GM12878 (cell line): ENCODE measurements around the gene TMEM88. TPM values are rescaled to one million over a fixed set of nuclear protein-coding genes. Genes with fewer than 3 reads are reported as not detected.

ENCODE experiments used
- ATAC-seq: fragments of 200-7000 bp; cut with Tn5 transposase; 3 replicates; pipeline ENCODE4 v1.9.1; 2020; ENCODE audit warnings: mild to moderate bottlenecking, moderate library complexity
- BruUV-seq: library from RNA; stranded (reverse); fragments of 400-500 nt; replicated peaks from 2 replicates; lab custom pipeline; 2021; lab: Mats Ljungman, UMichigan
- CTCF ChIA-PET: fragments of 300-600 bp; sonication (Branson Sonifier 250); formaldehyde crosslinking; extraction: SDS; loops from one replicate; lab custom pipeline; 2021; ENCODE audit warnings: inconsistent platforms; lab: Yijun Ruan, JAX
- POLR2A ChIA-PET: fragments of 350-600 bp; formaldehyde crosslinking; extraction: SDS; loops from one replicate; lab custom pipeline; 2021; ENCODE audit warnings: inconsistent platforms; lab: Charles Lee
- RAD21 ChIA-PET: fragments of 300-600 bp; sonication (Branson Sonifier 250); formaldehyde crosslinking; loops from one replicate; lab custom pipeline; 2023; ENCODE audit warnings: antibody characterized with exemption; ENCODE audit not compliant: unreplicated experiment; lab: Charles Lee
- SMC1A ChIA-PET: fragments of 300-600 bp; sonication (Branson Sonifier 250); formaldehyde crosslinking; loops from one replicate; lab custom pipeline; 2023; ENCODE audit not compliant: unreplicated experiment, uncharacterized antibody; lab: Charles Lee
- DNase-seq: peaks from one replicate; pipeline ENCODE4 v3.0.0-alpha.2; 2011; ENCODE audit warnings: low read depth, low spot score
- FAIRE-seq: peaks from 3 replicates; lab custom pipeline; 2011; peaks lifted over from hg19 to GRCh38; lab: Jason Lieb, UNC
- H2AFZ ChIP-seq: 2 replicates; pipeline ENCODE4 v1.6.0; 2011; ENCODE audit warnings: low read depth, low read length, control low read depth; ENCODE audit not compliant: control insufficient read depth
- H3K27ac ChIP-seq: 2 replicates; pipeline ENCODE4 v1.5.1; 2011; ENCODE audit warnings: control low read depth; ENCODE audit not compliant: control insufficient read depth, insufficient read depth
- H3K27me3 ChIP-seq, 2 experiments: replicated peaks in 1 of 2; 2 replicates each; pipeline versions ENCODE4 v1.6.0 to v1.6.1; 2011; ENCODE audit warnings: low read length in 1 of 2; ENCODE audit not compliant: control insufficient read depth in 2 of 2, insufficient read depth in 2 of 2
- H3K36me3 ChIP-seq, 2 experiments: 2 replicates each; pipeline ENCODE4 v1.5.1; 2011; ENCODE audit warnings: low read length in 1 of 2; ENCODE audit not compliant: control insufficient read depth in 2 of 2, insufficient read depth in 2 of 2
- H3K4me1 ChIP-seq: 2 replicates; pipeline ENCODE4 v1.6.1; 2011; ENCODE audit warnings: mild to moderate bottlenecking, low read length, moderate library complexity, mixed read lengths; ENCODE audit not compliant: control insufficient read depth, insufficient read depth
- H3K4me2 ChIP-seq: 2 replicates; pipeline ENCODE4 v1.6.0; 2011; ENCODE audit warnings: control low read depth; ENCODE audit not compliant: control insufficient read depth, insufficient read depth
- H3K4me3 ChIP-seq: fragments of 200-600 bp; sonication (generic); 2 replicates; pipeline ENCODE4 v1.5.1; 2016
- H3K79me2 ChIP-seq: 2 replicates; pipeline ENCODE4 v1.6.0; 2011; ENCODE audit warnings: low read length; ENCODE audit not compliant: control insufficient read depth, insufficient read depth
- H3K9ac ChIP-seq: 2 replicates; pipeline ENCODE4 v1.8.0; 2011; ENCODE audit warnings: low read length, control low read depth, mixed read lengths; ENCODE audit not compliant: control insufficient read depth, insufficient read depth
- H3K9me3 ChIP-seq: replicated peaks from 3 replicates; pipeline ENCODE4 v1.5.1; 2011; ENCODE audit warnings: mild to moderate bottlenecking, low read length; ENCODE audit not compliant: control insufficient read depth, insufficient read depth
- H4K20me1 ChIP-seq: 2 replicates; pipeline ENCODE4 v1.6.0; 2011; ENCODE audit not compliant: control insufficient read depth, insufficient read depth
- BCL3 ChIP-seq: IDR thresholded peaks from 2 replicates; pipeline ENCODE4 v1.6.1; 2011; ENCODE audit warnings: borderline replicate concordance, low read depth, mild to moderate bottlenecking, moderate library complexity, low read length; ENCODE audit not compliant: insufficient read depth, poor library complexity, severe bottlenecking
- EED ChIP-seq: sonication (generic); IDR thresholded peaks from 2 replicates; pipeline ENCODE4 v1.6.1; 2016; ENCODE audit warnings: antibody characterized with exemption, low read depth
- ESRRA ChIP-seq: IDR thresholded peaks from 2 replicates; pipeline ENCODE4 v1.6.1; 2012; ENCODE audit warnings: mild to moderate bottlenecking, low read length, improper control_type of control experiment
- FOXK2 ChIP-seq: fragments of 450-650 bp; IDR thresholded peaks from 2 replicates; pipeline ENCODE4 v1.6.1; 2017; ENCODE audit warnings: mild to moderate bottlenecking, moderate library complexity
- IKZF1 ChIP-seq: fragments of 450-650 bp; conservative IDR thresholded peaks from 2 replicates; pipeline ENCODE4 v1.6.1; 2017; ENCODE audit warnings: antibody characterized with exemption, mild to moderate bottlenecking
- KLF5 ChIP-seq: fragments of 450-650 bp; IDR thresholded peaks from 2 replicates; pipeline ENCODE4 v1.6.1; 2014; ENCODE audit warnings: mild to moderate bottlenecking; ENCODE audit not compliant: partially characterized antibody
- NRF1 ChIP-seq: conservative IDR thresholded peaks from 2 replicates; pipeline ENCODE4 v1.6.1; 2011; ENCODE audit warnings: mild to moderate bottlenecking, low read depth, low read length, improper control_type of control experiment
- PAX5 ChIP-seq: IDR thresholded peaks from 2 replicates; pipeline ENCODE4 v1.6.1; 2011; ENCODE audit warnings: low read depth, low read length, borderline replicate concordance
- RUNX3 ChIP-seq: IDR thresholded peaks from 2 replicates; pipeline ENCODE4 v1.6.1; 2012; ENCODE audit warnings: low read length, inconsistent platforms
- ZBED1 ChIP-seq: IDR thresholded peaks from 2 replicates; pipeline ENCODE4 v1.6.1; 2016; ENCODE audit warnings: borderline replicate concordance
- ZNF274 ChIP-seq: IDR thresholded peaks from one replicate; pipeline ENCODE4 v1.8.0; 2011; ENCODE audit not compliant: insufficient read length, insufficient read depth
- WGBS: methylation state at CpG from one replicate; pipeline ENCODE4 v1.1.6; 2016; ENCODE audit warnings: low lambda C conversion rate; ENCODE audit not compliant: insufficient replicate concordance, insufficient coverage; ENCODE audit errors: missing lambda C conversion rate; 5-methylcytosine and 5-hydroxymethylcytosine counted together
- in situ Hi-C: fragments of 300-500 bp; cut with MboI; formaldehyde crosslinking; loops from 9 replicates; pipeline ENCODE4 v1.14.3; 2018; ENCODE audit warnings: mixed read lengths
- intact Hi-C: fragments of 100-400 bp; cut with micrococcal nuclease; formaldehyde crosslinking; loops from one replicate; pipeline ENCODE4 v1.14.2; 2022; ENCODE audit not compliant: unreplicated experiment
- polyA plus RNA-seq, 11 experiments: library from polyadenylated mRNA; depleted of rRNA in 4 of 11; unstranded in 6 of 11; stranded (reverse) in 5 of 11; fragments of >200 nt; fragmentation: Nextera tagmentation in 4 of 11; fragmentation: Illumina TruSeq in 1 of 11; extraction: Ambion mirVana in 4 of 11; extraction: Trizol in 1 of 11; gene quantifications; 1 replicate in 1 of 11; 2 replicates in 10 of 11; pipeline versions ENCODE4 v1.2.1 to v1.2.3, GENCODE V29; 2011 to 2016; ENCODE audit warnings: inconsistent platforms in 2 of 11, missing spikeins in 2 of 11, low read depth in 1 of 11
- total RNA-seq, 4 experiments: library from RNA; depleted of rRNA in 3 of 4; stranded (reverse); fragments of >200 nt in 3 of 4; fragmentation: Illumina TruSeq in 1 of 4; extraction: Trizol in 1 of 4; gene quantifications; 2 replicates each; pipeline versions ENCODE4 v1.2.1 to v1.2.3, GENCODE V29; 2013 to 2021
- TF ChIP-seq, protein P1 (sequence below): IDR thresholded peaks from 2 replicates; pipeline ENCODE4 v1.6.1; 2012; ENCODE audit warnings: mild to moderate bottlenecking, low read depth, low read length

The TMEM88 gene
- total and polyA plus RNA-seq, 10 of the 15 experiments (the other 5 are each of a cell fraction or from before 2014, with no cell fraction given): 0.21 to 2.2 (median 0.62) TPM; not detected in 5

GRCh38 chr17:7889166-7889955 lies 34.5 kb downstream of the TMEM88 start:
- ATAC-seq (no peak), DNase-seq (no peak), FAIRE-seq (no peak)
- no peak overlapping the region for H3K27ac ChIP-seq
- no peaks in the 10 kb centered on the region for H4K20me1 ChIP-seq
- peaks cover 43% of the 10 kb centered on the region for H3K79me2 ChIP-seq
- peaks cover 6% of the 10 kb centered on the region for H3K4me1 ChIP-seq
- ChIA-PET SMC1A (no interaction called here), RAD21 (no interaction called here), POLR2A (interaction anchor here (0.6 kb wide), 1 partner anchor 355 kb away, joined by 3 read pairs; no protein-coding TSS in a partner anchor), CTCF (interaction anchor here (1.5 kb wide), 2 partner anchors 18 to 26 kb away, joined by 3 read pairs; no protein-coding TSS in a partner anchor)
- no peak overlapping the region; the same call in 1 of the 2 replicates for H3K4me2 ChIP-seq
- peaks cover 16 to 17% of the 10 kb centered on the region in 2 experiments; a peak in 3 of 4 replicates for H3K36me3 ChIP-seq
- no peaks in the 10 kb centered on the region for H3K9me3 ChIP-seq
- no peak overlapping the region for H2AFZ ChIP-seq
- in situ Hi-C loops: no loop called here
- H3K27me3 ChIP-seq: no peaks in the 10 kb centered on the region
- H3K4me3 ChIP-seq: 0 out of 2 replicates have a peak overlapping the region, but pooled peaks have one; percentile 88
- TF ChIP-seq BCL3: no peak
- TF ChIP-seq IKZF1: no peak
- no peak for TF ChIP-seq ZNF274
- no peak for TF ChIP-seq NRF1
- no peak for TF ChIP-seq FOXK2
- no peak for TF ChIP-seq ZBED1
- TF ChIP-seq ESRRA: no peak
- TF ChIP-seq KLF5: no peak
- no peak for TF ChIP-seq EED
- TF ChIP-seq RUNX3: no peak
- TF ChIP-seq, protein P1, sequence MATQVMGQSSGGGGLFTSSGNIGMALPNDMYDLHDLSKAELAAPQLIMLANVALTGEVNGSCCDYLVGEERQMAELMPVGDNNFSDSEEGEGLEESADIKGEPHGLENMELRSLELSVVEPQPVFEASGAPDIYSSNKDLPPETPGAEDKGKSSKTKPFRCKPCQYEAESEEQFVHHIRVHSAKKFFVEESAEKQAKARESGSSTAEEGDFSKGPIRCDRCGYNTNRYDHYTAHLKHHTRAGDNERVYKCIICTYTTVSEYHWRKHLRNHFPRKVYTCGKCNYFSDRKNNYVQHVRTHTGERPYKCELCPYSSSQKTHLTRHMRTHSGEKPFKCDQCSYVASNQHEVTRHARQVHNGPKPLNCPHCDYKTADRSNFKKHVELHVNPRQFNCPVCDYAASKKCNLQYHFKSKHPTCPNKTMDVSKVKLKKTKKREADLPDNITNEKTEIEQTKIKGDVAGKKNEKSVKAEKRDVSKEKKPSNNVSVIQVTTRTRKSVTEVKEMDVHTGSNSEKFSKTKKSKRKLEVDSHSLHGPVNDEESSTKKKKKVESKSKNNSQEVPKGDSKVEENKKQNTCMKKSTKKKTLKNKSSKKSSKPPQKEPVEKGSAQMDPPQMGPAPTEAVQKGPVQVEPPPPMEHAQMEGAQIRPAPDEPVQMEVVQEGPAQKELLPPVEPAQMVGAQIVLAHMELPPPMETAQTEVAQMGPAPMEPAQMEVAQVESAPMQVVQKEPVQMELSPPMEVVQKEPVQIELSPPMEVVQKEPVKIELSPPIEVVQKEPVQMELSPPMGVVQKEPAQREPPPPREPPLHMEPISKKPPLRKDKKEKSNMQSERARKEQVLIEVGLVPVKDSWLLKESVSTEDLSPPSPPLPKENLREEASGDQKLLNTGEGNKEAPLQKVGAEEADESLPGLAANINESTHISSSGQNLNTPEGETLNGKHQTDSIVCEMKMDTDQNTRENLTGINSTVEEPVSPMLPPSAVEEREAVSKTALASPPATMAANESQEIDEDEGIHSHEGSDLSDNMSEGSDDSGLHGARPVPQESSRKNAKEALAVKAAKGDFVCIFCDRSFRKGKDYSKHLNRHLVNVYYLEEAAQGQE: no peak
- TF ChIP-seq PAX5: no peak
- intact Hi-C loops: no loop called here
- no peak overlapping the region; the same call in 1 of the 2 replicates for H3K9ac ChIP-seq
- BruUV-seq: no TSS peak
- WGBS: 78% methylated on average over 11 of the region's 11 CpGs
